Measurements from ENCODE around the gene GRID1.

DNA sequence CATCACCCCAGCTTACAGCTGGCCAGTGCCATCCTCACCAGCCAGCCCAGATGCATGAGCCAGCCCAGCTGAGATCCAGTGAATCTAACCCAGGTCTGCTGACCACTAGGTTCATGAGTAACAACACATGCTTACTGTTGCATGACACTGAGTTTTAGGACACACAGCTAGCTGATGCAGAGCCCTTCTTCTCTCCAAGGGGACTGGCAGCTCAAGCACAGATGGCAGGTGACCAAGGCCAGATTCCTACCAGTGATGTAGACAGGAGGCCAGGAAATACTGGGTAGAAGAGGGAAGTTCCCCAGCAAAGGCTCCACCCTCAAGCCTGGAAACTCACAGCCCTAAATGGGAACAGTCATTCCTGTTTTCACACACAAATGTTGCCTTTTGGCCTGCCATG is 236.6 kb downstream of the GRID1 start:
- TF ChIP-seq, protein P1, sequence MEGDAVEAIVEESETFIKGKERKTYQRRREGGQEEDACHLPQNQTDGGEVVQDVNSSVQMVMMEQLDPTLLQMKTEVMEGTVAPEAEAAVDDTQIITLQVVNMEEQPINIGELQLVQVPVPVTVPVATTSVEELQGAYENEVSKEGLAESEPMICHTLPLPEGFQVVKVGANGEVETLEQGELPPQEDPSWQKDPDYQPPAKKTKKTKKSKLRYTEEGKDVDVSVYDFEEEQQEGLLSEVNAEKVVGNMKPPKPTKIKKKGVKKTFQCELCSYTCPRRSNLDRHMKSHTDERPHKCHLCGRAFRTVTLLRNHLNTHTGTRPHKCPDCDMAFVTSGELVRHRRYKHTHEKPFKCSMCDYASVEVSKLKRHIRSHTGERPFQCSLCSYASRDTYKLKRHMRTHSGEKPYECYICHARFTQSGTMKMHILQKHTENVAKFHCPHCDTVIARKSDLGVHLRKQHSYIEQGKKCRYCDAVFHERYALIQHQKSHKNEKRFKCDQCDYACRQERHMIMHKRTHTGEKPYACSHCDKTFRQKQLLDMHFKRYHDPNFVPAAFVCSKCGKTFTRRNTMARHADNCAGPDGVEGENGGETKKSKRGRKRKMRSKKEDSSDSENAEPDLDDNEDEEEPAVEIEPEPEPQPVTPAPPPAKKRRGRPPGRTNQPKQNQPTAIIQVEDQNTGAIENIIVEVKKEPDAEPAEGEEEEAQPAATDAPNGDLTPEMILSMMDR (IDR thresholded peaks at IDR 0.05), result no peak
- TF ChIP-seq RFX5 (IDR thresholded peaks at IDR 0.05; ENCODE audit: low read length) (no peak), TEAD4 (IDR thresholded peaks at IDR 0.05; ENCODE audit: borderline replicate concordance, insufficient read depth) (no peak), POLR2AphosphoS5 (IDR thresholded peaks at IDR 0.05; ENCODE audit: low read depth, low read length) (no peak), SMC3 (IDR thresholded peaks at IDR 0.05; ENCODE audit: low read depth, low read length) (no peak), RAD21 (IDR thresholded peaks at IDR 0.05; ENCODE audit: low read length) (no peak), MXI1 (IDR thresholded peaks at IDR 0.05; ENCODE audit: low read depth, low read length) (no peak)
- TF ChIP-seq, protein P2, sequence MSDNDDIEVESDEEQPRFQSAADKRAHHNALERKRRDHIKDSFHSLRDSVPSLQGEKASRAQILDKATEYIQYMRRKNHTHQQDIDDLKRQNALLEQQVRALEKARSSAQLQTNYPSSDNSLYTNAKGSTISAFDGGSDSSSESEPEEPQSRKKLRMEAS (IDR thresholded peaks at IDR 0.05; ENCODE audit: low read depth), result no peak
- TF ChIP-seq, protein P3, sequence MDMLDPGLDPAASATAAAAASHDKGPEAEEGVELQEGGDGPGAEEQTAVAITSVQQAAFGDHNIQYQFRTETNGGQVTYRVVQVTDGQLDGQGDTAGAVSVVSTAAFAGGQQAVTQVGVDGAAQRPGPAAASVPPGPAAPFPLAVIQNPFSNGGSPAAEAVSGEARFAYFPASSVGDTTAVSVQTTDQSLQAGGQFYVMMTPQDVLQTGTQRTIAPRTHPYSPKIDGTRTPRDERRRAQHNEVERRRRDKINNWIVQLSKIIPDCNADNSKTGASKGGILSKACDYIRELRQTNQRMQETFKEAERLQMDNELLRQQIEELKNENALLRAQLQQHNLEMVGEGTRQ (IDR thresholded peaks at IDR 0.05; ENCODE audit: borderline replicate concordance, low read depth, low read length), result no peak
- TF ChIP-seq, protein P4, sequence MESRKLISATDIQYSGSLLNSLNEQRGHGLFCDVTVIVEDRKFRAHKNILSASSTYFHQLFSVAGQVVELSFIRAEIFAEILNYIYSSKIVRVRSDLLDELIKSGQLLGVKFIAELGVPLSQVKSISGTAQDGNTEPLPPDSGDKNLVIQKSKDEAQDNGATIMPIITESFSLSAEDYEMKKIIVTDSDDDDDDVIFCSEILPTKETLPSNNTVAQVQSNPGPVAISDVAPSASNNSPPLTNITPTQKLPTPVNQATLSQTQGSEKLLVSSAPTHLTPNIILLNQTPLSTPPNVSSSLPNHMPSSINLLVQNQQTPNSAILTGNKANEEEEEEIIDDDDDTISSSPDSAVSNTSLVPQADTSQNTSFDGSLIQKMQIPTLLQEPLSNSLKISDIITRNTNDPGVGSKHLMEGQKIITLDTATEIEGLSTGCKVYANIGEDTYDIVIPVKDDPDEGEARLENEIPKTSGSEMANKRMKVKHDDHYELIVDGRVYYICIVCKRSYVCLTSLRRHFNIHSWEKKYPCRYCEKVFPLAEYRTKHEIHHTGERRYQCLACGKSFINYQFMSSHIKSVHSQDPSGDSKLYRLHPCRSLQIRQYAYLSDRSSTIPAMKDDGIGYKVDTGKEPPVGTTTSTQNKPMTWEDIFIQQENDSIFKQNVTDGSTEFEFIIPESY (IDR thresholded peaks at IDR 0.05; ENCODE audit: borderline replicate concordance, low read depth), result no peak
